KOPT-K1 (cell line): Measurements from ENCODE around the gene ZCCHC7.

ENCODE experiments used
- H3K27ac ChIP-seq: fragments of 200-600 bp; sonication (generic); 2 replicates; pipeline ENCODE4 v1.5.1; 2016; ENCODE audit warnings: antibody characterized with exemption, mild to moderate bottlenecking, low read depth, low read length; ENCODE audit not compliant: poor library complexity, severe bottlenecking
- H3K36me3 ChIP-seq: fragments of 200-600 bp; sonication (generic); 2 replicates; pipeline ENCODE4 v1.5.1; 2017; ENCODE audit warnings: antibody characterized with exemption, mild to moderate bottlenecking, low read length, moderate library complexity; ENCODE audit not compliant: insufficient read depth
- H3K9me3 ChIP-seq: fragments of 200-600 bp; sonication (generic); 2 replicates; pipeline ENCODE4 v1.5.1; 2017; ENCODE audit warnings: antibody characterized with exemption, low read length, mild to moderate bottlenecking; ENCODE audit not compliant: insufficient read depth, poor library complexity, severe bottlenecking

ZCCHC7 gene

GRCh38 chr9:37342493-37342892 lies 222.1 kb downstream of the ZCCHC7 start:
- no peaks in the 10 kb centered on the region for H3K36me3 ChIP-seq
- no peak overlapping the region for H3K27ac ChIP-seq
- no peaks in the 10 kb centered on the region for H3K9me3 ChIP-seq

DNA sequence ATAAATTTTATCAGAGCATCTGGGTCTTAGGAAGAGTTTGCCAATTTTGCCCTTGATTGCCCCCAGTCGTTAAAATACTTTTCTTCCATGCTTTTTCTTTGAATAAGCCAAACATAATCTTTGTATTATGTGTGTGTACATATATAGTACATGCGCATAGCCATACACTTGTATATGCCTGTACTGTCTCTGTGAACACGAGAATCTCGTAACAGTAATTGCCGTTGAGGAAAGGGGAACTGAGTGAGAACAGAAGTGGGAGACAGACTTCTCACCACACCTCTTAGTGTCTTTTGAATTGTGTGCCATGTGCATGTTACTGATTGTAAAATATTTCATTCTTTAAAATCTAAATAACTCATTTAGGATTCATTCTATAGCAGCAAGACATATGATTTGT lies 222.5 kb downstream of the ZCCHC7 start:
- no peak overlapping the region for H3K27ac ChIP-seq
- H3K36me3 ChIP-seq = no peaks in the 10 kb centered on the region
- no peaks in the 10 kb centered on the region for H3K9me3 ChIP-seq

GRCh38 chr9:37343724-37344123 lies 223.3 kb downstream of the ZCCHC7 start:
- H3K27ac ChIP-seq = no peak overlapping the region
- H3K9me3 ChIP-seq = no peaks in the 10 kb centered on the region
- H3K36me3 ChIP-seq = no peaks in the 10 kb centered on the region

- Histone ChIP-seq H3K36me3 (no peaks in the 10 kb centered on the region), H3K9me3 (no peaks in the 10 kb centered on the region), H3K27ac (no peak overlapping the region)
Observed at GRCh38 chr9:37345038-37345437, 224.7 kb downstream of the ZCCHC7 start.

- Histone ChIP-seq H3K27ac (no peak overlapping the region), H3K36me3 (peaks cover 5% of the 10 kb centered on the region; the same call in 1 of the 2 replicates), H3K9me3 (no peaks in the 10 kb centered on the region)
Observed at GRCh38 chr9:37348917-37349316, 228.5 kb downstream of the ZCCHC7 start.

DNA sequence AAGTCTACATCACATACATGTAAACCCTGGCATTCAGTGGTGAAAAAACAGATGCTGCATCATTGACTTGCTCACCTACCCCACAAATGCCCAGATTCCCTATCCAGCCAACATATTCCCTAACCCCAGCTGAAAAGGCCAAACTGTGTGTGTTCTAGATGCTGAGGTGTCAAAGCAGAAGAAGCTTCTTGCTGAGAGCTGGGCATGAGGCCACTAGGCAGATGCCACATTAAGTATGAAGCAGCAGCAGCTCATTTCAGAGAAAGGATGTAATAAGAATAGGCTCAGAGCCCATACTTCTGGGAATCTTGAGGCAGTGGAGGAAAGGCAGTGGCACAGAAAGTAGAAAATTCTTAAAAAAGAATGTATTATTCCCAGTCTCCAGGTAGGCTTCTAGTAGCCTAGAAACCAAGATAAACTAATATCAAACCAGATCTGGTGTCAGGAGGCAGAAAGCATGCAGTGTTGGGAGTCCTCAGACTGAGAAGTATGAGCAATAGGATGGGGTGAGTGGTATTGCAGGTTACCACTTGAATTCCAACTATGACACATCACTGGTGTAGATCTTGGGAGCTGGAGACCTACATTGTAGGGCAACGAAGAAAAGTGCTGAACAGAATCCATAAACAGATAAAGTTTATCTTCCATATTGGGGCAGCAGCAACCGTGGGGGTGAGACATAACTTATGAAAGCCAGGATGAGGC lies 230.3 kb downstream of the ZCCHC7 start:
- H3K9me3 ChIP-seq = no peaks in the 10 kb centered on the region
- H3K27ac ChIP-seq = no peak overlapping the region
- H3K36me3 ChIP-seq = peaks cover 5% of the 10 kb centered on the region; the same call in 1 of the 2 replicates

- peaks cover 16% of the 10 kb centered on the region; the same call in 1 of the 2 replicates for H3K36me3 ChIP-seq
- no peaks in the 10 kb centered on the region for H3K9me3 ChIP-seq
- no peak overlapping the region for H3K27ac ChIP-seq
Observed at GRCh38 chr9:37353791-37354190, 233.4 kb downstream of the ZCCHC7 start.

DNA sequence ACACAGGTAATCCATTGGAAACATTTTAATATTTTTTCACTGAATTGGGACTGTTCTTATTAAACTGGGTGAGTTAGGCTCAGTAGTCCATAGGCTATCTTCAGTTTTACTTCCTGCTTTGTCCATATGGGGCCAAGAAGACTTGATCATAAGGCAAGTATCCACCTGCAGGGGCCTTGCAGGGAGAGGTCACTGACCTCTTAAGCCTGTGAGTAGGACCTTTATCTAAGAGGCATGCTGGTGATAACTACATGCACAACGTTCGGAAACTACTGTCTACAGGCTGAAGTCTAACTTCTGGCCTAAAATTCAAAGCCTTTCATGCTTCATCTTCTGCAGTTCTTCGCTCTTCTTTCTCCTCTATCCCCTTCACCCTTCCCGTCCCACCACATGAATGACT lies 242.1 kb downstream of the ZCCHC7 start:
- peaks cover 10% of the 10 kb centered on the region; the same call in 1 of the 2 replicates for H3K36me3 ChIP-seq
- H3K9me3 ChIP-seq = no peaks in the 10 kb centered on the region
- H3K27ac ChIP-seq = no peak overlapping the region

DNA sequence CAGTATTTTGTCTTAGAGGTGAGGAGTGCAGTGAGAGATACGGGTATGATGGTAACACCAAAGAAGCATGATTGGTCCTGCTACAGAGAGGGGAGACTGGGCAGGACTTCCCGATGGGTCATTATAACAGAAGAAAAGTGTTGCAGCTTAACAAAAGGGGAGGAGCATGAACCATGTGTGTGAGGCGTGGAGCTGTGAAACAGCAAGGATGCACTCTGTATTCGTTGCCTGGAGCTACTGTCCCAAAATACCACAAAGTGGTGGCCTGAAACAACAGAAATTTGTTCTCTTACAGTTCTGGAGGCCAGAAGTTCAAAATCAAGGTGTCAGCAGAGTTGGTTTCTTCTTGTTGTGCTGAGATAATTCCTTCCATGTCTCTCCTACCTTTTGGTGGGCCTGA lies 242.8 kb downstream of the ZCCHC7 start:
- Histone ChIP-seq H3K27ac (no peak overlapping the region), H3K9me3 (no peaks in the 10 kb centered on the region), H3K36me3 (peaks cover 3% of the 10 kb centered on the region; the same call in 1 of the 2 replicates)

DNA sequence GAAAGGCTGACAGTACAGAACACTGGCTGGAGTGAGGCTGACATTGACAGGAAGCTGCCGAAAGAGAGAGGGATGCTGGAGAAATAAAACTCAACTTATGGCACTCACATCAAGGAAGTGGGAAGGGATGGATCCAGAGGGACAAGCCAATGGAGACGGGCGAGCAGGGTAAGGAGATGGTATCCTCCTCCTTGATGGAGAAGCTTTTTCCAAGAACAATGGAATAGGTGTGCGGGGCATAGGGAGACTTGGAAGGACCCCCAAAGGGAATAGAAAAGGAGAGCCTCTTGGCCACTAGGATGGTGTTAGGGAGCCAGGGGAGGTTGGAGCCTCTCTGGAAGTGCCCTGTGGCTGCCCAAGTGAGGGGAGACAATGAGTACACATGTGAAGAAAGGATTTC lies 243.8 kb downstream of the ZCCHC7 start:
- Histone ChIP-seq H3K27ac (no peak overlapping the region), H3K36me3 (no peaks in the 10 kb centered on the region), H3K9me3 (no peaks in the 10 kb centered on the region)

DNA sequence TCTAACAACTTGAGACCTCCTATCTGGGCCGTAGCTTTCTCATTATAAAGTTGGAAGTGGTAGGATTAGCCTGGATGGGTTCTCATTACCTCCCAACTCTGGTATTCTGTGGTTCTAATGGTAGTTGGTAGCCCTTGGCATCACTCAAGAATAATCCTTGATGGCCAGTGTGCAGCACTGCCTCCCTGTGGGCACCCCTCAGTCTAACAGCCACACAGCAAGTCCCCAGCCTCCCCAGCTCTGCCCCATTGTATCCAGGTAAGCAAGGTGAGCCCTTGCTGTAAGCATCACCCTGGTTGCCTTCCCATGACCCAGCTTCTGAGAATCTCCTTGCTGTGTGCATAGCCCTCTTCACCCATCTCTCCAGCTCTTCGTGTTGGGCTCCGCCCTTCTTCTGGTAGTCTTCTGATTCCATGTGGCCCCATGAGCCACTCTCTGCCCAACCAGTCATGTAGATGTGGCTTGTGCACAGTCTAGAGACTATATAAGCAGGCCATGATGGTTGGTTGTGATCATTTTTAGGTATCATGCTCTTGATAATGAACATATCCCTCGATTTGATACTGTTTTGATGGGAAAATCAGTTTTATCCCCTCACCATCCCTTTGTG lies 244.5 kb downstream of the ZCCHC7 start:
- H3K36me3 ChIP-seq = no peaks in the 10 kb centered on the region
- no peak overlapping the region for H3K27ac ChIP-seq
- no peaks in the 10 kb centered on the region for H3K9me3 ChIP-seq

- H3K36me3 ChIP-seq = no peaks in the 10 kb centered on the region
- no peak overlapping the region for H3K27ac ChIP-seq
- H3K9me3 ChIP-seq = no peaks in the 10 kb centered on the region
Observed at GRCh38 chr9:37369671-37370070, 249.3 kb downstream of the ZCCHC7 start.

GRCh38 chr9:37370282-37370681 lies 249.9 kb downstream of the ZCCHC7 start:
- Histone ChIP-seq H3K36me3 (no peaks in the 10 kb centered on the region), H3K9me3 (no peaks in the 10 kb centered on the region), H3K27ac (no peak overlapping the region)

GRCh38 chr9:37370968-37371563 lies 250.7 kb downstream of the ZCCHC7 start:
- Histone ChIP-seq H3K27ac (no peak overlapping the region), H3K36me3 (no peaks in the 10 kb centered on the region), H3K9me3 (no peaks in the 10 kb centered on the region)

GRCh38 chr9:37371565-37372464 lies 251.4 kb downstream of the ZCCHC7 start:
- H3K27ac ChIP-seq = no peak overlapping the region
- H3K36me3 ChIP-seq = no peaks in the 10 kb centered on the region
- no peaks in the 10 kb centered on the region for H3K9me3 ChIP-seq
